Measurements from ENCODE around the gene CDK19. TPM values are rescaled to one million over a fixed set of nuclear protein-coding genes. Genes with fewer than 3 reads are reported as not detected.
A peak's percentile ranks its signal among the peaks of the same experiment; 100 is the strongest.

CDK19 gene
- total RNA-seq, 5 donors from 2014 or later (not counting 1 experiment from before 2014, with no cell fraction given), result 11.4 to 16.1 (median 14.2) TPM

DNA sequence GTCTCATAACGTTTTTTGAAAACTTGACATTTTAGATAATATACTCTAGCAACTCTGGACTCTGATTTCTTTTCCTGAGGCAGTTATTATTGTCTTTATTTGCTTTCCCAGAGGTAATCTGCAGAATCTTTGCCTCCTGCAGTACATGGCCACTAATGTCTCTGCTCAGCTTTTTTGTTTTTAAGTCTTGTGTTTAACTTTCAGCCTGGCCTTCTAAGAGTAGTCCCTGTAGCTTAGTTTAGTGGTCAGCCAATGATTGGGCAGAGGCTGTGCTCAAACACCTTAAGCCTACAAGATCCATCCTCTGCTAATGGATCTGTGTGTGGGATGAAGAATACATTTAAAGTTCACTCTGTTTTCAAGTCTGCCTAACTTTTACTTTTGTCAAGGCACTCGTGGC is 241.7 kb downstream of the CDK19 start:
- no peak overlapping the region for H3K27ac ChIP-seq (ENCODE audit: low read length)
- no peaks in the 10 kb centered on the region for H3K4me1 Mint-ChIP-seq
- peaks cover 0 to 2% of the 10 kb centered on the region in 2 donors for H3K27me3 Mint-ChIP-seq
- peaks cover 0 to 3% of the 10 kb centered on the region in 2 experiments for H3K27me3 ChIP-seq (replicated peaks in 1 of 2; ENCODE audit: control insufficient read depth in 2 of 2, extremely low read depth in 1 of 2, insufficient read depth in 2 of 2, low read length in 1 of 2)
- no peaks in the 10 kb centered on the region for H3K36me3 Mint-ChIP-seq
- ATAC-seq (replicated peaks in 1 of 4) (no peak), DNase-seq (no peak)
- peaks cover 0 to 3% (median 0%) of the 10 kb centered on the region in 3 donors for H3K9me3 Mint-ChIP-seq
- no CpG with 5 or more reads among the region's 2 CpGs for WGBS (ENCODE audit: insufficient coverage)
- H3K36me3 ChIP-seq (ENCODE audit: control insufficient read depth in 2 of 2, extremely low read depth in 1 of 2, insufficient read depth in 1 of 2, low read length in 1 of 2), result no peaks in the 10 kb centered on the region
- POLR2A ChIA-PET, result no interaction called here
- H3K4me3 Mint-ChIP-seq, result no peak overlapping the region
- H3K27ac Mint-ChIP-seq, result no peak overlapping the region
- CTCF ChIA-PET, result no interaction called here
- H3K4me3 ChIP-seq (ENCODE audit: control insufficient read depth in 1 of 2, extremely low read depth in 1 of 2, low read length in 1 of 2), result no peak overlapping the region
- peaks cover 0 to 4% of the 10 kb centered on the region in 2 experiments for H3K4me1 ChIP-seq (ENCODE audit: control insufficient read depth in 1 of 2, extremely low read depth in 1 of 2, insufficient read depth in 2 of 2, low read length in 2 of 2)
- H3K9me3 ChIP-seq, result no peaks in the 10 kb centered on the region

DNA sequence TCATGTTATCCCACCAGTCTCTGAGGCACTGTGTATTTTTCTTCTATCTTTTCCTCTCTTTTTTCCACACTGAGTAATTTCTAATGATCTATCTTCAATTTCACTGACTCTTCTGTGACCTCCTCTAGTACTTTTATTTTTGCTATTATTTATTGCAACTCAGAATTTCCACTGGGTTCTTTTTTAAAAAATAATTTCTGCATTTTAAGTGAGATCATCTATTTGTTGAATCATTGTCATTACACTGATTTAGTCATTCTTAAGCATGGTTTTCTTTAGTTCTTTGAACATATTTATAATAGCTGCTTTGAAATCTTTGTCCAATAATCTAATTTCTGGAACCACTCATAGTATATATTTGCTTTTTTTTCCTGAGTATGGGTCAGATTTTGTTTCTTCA is 242.1 kb downstream of the CDK19 start:
- DNase-seq (no peak), ATAC-seq (replicated peaks in 1 of 4) (no peak)
- Histone ChIP-seq H3K27ac (ENCODE audit: low read length) (no peak overlapping the region), H3K27me3 (replicated peaks in 1 of 2; ENCODE audit: control insufficient read depth in 2 of 2, extremely low read depth in 1 of 2, insufficient read depth in 2 of 2, low read length in 1 of 2) (peaks cover 0 to 3% of the 10 kb centered on the region in 2 experiments), H3K4me3 (ENCODE audit: control insufficient read depth in 1 of 2, extremely low read depth in 1 of 2, low read length in 1 of 2) (no peak overlapping the region), H3K9me3 (no peaks in the 10 kb centered on the region), H3K36me3 (ENCODE audit: control insufficient read depth in 2 of 2, extremely low read depth in 1 of 2, insufficient read depth in 1 of 2, low read length in 1 of 2) (no peaks in the 10 kb centered on the region), H3K4me1 (ENCODE audit: control insufficient read depth in 1 of 2, extremely low read depth in 1 of 2, insufficient read depth in 2 of 2, low read length in 2 of 2) (peaks cover 2 to 4% of the 10 kb centered on the region in 2 experiments)
- H3K4me3 Mint-ChIP-seq, result no peak overlapping the region
- CTCF ChIA-PET, result no interaction called here
- peaks cover 0 to 2% of the 10 kb centered on the region in 2 donors for H3K27me3 Mint-ChIP-seq
- H3K27ac Mint-ChIP-seq, result no peak overlapping the region
- POLR2A ChIA-PET, result no interaction called here
- no peaks in the 10 kb centered on the region for H3K9me3 Mint-ChIP-seq
- no peaks in the 10 kb centered on the region for H3K36me3 Mint-ChIP-seq
- H3K4me1 Mint-ChIP-seq, result peaks cover under 1 to 3% (median 1%) of the 10 kb centered on the region in 3 donors

DNA sequence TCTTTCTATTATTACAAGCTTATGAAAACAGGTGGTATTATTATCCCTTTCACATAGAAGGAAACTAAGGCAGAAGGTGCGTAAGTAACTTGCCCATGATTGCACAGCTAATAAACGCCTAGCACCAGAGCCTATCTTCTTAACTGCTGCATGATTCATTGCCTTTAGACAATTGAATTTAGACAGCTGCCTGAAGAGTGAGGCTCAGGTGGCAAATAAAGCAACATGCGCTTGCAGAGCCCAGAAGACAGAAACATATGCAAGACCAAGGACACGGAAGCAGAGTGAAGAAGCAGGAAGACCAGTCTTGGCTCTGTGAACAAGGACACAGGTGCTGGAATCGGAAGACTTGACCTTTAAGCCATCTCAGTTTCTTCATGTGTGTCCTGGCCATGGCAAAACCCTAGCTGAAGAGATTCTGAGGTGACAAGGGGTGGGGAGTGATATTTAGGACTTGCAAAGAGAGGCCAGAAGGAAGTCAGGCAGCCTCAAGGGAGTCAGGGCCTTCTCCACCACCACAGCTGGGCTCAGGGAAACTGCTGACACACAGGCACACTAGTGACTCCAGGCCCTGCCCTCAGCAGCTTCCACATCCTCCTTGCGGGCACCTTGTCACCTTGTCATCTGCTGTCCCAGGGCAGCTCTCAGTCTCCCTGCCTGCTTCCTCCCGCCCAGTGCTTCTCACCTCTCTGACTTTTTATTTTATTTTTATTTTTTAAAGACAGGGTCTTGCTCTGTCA is 247.1 kb downstream of the CDK19 start:
- no peak overlapping the region for H3K4me3 Mint-ChIP-seq
- no peaks in the 10 kb centered on the region for H3K36me3 Mint-ChIP-seq
- Histone ChIP-seq H3K9me3 (no peaks in the 10 kb centered on the region), H3K4me3 (ENCODE audit: control insufficient read depth in 1 of 2, extremely low read depth in 1 of 2, low read length in 1 of 2) (no peak overlapping the region), H3K4me1 (ENCODE audit: control insufficient read depth in 1 of 2, extremely low read depth in 1 of 2, insufficient read depth in 2 of 2, low read length in 2 of 2) (peaks cover 2 to 4% of the 10 kb centered on the region in 2 experiments), H3K27me3 (replicated peaks in 1 of 2; ENCODE audit: control insufficient read depth in 2 of 2, extremely low read depth in 1 of 2, insufficient read depth in 2 of 2, low read length in 1 of 2) (no peaks in the 10 kb centered on the region), H3K36me3 (ENCODE audit: control insufficient read depth in 2 of 2, extremely low read depth in 1 of 2, insufficient read depth in 1 of 2, low read length in 1 of 2) (no peaks in the 10 kb centered on the region), H3K27ac (ENCODE audit: low read length) (no peak overlapping the region)
- H3K27me3 Mint-ChIP-seq, result no peaks in the 10 kb centered on the region
- POLR2A ChIA-PET, result interaction anchor here in 1 of 2 donors (0.6 kb wide), 1 partner anchor 16 kb away, joined by 4 read pairs; no protein-coding TSS in a partner anchor
- peak in 1 of 4 experiments; percentile 79 for ATAC-seq (replicated peaks in 1 of 4)
- WGBS (ENCODE audit: insufficient coverage), result 72% methylated on average over 5 of the region's 7 CpGs
- CTCF ChIA-PET, result interaction anchor here in 1 of 2 donors (0.5 kb wide), 1 partner anchor 330 kb away, joined by 3 read pairs; no protein-coding TSS in a partner anchor
- H3K27ac Mint-ChIP-seq, result peak overlapping the region in 1 of 2 donors; percentile 30
- peaks cover 3 to 8% (median 7%) of the 10 kb centered on the region in 3 donors for H3K4me1 Mint-ChIP-seq
- peak in 3 of 35 experiments; percentile 1 to 14 (median 8) for DNase-seq
- peaks cover 0 to under 1% (median 0%) of the 10 kb centered on the region in 3 donors for H3K9me3 Mint-ChIP-seq

DNA sequence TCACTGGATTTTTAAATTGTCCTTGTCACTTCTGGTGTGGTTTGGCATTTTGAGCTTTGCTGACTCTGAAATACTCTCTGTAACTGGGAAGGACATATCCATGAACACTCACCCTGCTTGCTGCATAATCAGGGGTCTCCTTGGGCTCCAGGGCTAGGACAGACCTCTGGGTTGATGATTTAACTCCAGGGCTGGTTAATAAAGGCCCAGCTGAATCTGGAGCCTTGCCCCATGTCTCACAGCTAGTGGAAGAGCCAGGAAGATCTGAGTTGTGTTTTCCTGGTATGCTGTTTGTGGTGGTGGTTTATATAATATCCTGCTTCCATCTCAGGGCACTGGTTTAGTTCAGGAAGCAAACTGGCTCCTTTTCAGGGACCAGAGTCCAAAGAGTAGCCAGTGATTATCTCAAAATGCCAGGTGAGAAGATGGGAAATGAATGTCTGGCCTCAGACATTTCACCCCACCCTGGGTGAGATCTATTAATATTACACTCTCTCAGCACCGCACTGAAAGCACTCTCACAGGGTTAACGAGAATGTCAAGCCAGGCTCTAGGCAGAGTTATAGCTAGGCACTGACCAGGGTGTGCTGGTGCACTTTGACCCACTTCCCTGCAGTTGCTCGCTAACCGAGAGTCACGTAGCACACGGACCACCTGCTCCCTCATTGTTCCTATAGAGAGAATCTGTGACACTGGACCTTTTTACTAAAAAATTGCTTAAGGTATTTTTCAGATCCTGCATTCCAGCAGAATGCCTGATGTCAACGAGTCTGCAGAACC is 248.7 kb downstream of the CDK19 start:
- Mint-ChIP-seq H3K36me3 (no peaks in the 10 kb centered on the region), H3K9me3 (peaks cover 0 to 6% (median 0%) of the 10 kb centered on the region in 3 donors), H3K27ac (no peak overlapping the region), H3K4me3 (no peak overlapping the region), H3K27me3 (no peaks in the 10 kb centered on the region), H3K4me1 (peaks cover 12 to 22% (median 21%) of the 10 kb centered on the region in 3 donors)
- no peak for DNase-seq
- Histone ChIP-seq H3K4me3 (ENCODE audit: control insufficient read depth in 1 of 2, extremely low read depth in 1 of 2, low read length in 1 of 2) (no peak overlapping the region), H3K27ac (ENCODE audit: low read length) (no peak overlapping the region), H3K27me3 (replicated peaks in 1 of 2; ENCODE audit: control insufficient read depth in 2 of 2, extremely low read depth in 1 of 2, insufficient read depth in 2 of 2, low read length in 1 of 2) (no peaks in the 10 kb centered on the region), H3K4me1 (ENCODE audit: control insufficient read depth in 1 of 2, extremely low read depth in 1 of 2, insufficient read depth in 2 of 2, low read length in 2 of 2) (peaks cover 4 to 12% of the 10 kb centered on the region in 2 experiments), H3K36me3 (ENCODE audit: control insufficient read depth in 2 of 2, extremely low read depth in 1 of 2, insufficient read depth in 1 of 2, low read length in 1 of 2) (no peaks in the 10 kb centered on the region), H3K9me3 (no peaks in the 10 kb centered on the region)
- 94% methylated on average over 7 of the region's 7 CpGs for WGBS (ENCODE audit: insufficient coverage)
- ChIA-PET POLR2A (no interaction called here), CTCF (no interaction called here)
- no peak for ATAC-seq (replicated peaks in 1 of 4)

DNA sequence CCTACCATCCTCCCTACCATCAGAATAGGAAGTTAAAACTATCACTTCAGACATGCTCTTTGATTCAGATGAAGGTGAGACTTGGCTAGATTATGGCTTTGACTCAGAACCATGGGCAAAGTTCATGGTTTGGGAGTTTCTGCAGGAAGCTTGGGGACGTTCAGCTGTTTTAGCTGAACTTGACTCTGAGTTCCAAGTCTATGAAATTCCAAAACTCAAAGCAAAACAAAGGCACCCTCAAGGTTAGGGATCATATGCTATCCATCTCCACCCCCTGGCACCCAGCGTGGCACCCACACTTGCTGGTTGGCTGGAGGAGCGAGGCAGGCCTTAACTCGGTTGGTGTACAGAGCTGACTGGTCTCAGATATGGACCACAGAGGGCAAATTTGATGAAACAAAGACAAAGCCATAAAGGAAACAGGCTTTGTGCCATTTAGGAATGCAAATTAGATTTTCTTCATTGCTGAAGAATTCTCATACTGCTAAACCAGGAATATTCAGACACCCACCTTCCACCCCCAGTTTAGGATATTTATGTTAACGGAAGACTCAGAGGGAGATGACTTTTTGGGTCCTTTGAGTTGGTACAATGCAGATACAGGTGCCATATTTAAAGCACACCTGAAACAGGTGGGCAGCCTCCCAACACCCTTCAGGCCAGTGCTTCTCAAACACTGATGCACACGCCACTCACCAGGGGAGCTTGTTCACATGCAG is 250.4 kb downstream of the CDK19 start:
- Histone ChIP-seq H3K4me3 (ENCODE audit: control insufficient read depth in 1 of 2, extremely low read depth in 1 of 2, low read length in 1 of 2) (no peak overlapping the region), H3K27me3 (replicated peaks in 1 of 2; ENCODE audit: control insufficient read depth in 2 of 2, extremely low read depth in 1 of 2, insufficient read depth in 2 of 2, low read length in 1 of 2) (no peaks in the 10 kb centered on the region), H3K27ac (ENCODE audit: low read length) (no peak overlapping the region), H3K9me3 (no peaks in the 10 kb centered on the region), H3K36me3 (ENCODE audit: control insufficient read depth in 2 of 2, extremely low read depth in 1 of 2, insufficient read depth in 1 of 2, low read length in 1 of 2) (no peaks in the 10 kb centered on the region), H3K4me1 (ENCODE audit: control insufficient read depth in 1 of 2, extremely low read depth in 1 of 2, insufficient read depth in 2 of 2, low read length in 2 of 2) (peaks cover 15 to 24% of the 10 kb centered on the region in 2 experiments)
- CTCF ChIA-PET, result no interaction called here
- WGBS (ENCODE audit: insufficient coverage), result 80% methylated on average over 2 of the region's 6 CpGs
- Mint-ChIP-seq H3K27me3 (no peaks in the 10 kb centered on the region), H3K36me3 (no peaks in the 10 kb centered on the region), H3K4me1 (peaks cover 28 to 39% (median 38%) of the 10 kb centered on the region in 3 donors), H3K4me3 (no peak overlapping the region), H3K9me3 (peaks cover 0 to 6% (median 0%) of the 10 kb centered on the region in 3 donors), H3K27ac (no peak overlapping the region)
- DNase-seq (no peak), ATAC-seq (replicated peaks in 1 of 4) (no peak)
- POLR2A ChIA-PET, result no interaction called here

DNA sequence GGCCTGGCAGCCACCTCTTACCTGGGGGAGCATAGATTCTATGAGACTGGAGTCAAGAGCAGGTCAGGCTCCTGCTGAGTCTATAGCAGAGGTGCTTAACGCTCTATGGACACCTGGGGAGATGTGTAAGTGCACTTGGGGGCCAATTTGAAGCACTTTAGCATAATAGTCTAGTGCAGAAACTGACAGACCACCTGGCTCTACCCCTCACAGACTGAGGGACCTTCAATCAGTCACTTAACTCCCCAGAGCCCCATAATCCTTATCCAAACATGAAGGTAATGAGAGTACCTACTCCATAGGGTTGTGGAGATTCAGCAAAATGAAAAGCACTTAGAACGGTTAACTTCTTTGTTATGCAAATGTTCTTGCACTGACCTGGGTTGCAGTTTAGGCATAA is 251.6 kb downstream of the CDK19 start:
- H3K4me3 Mint-ChIP-seq, result no peak overlapping the region
- no peak overlapping the region for H3K27ac ChIP-seq (ENCODE audit: low read length)

More for the DNA sequence above, 251.6 kb downstream of the CDK19 start:
- ATAC-seq (replicated peaks in 1 of 4) (no peak), DNase-seq (no peak)
- peaks cover 34 to 45% (median 44%) of the 10 kb centered on the region in 3 donors for H3K4me1 Mint-ChIP-seq
- ChIA-PET POLR2A (no interaction called here), CTCF (no interaction called here)
- 100% methylated on average over 1 of the region's 2 CpGs for WGBS (ENCODE audit: insufficient coverage)
- no peaks in the 10 kb centered on the region for H3K36me3 Mint-ChIP-seq
- H3K4me1 ChIP-seq (ENCODE audit: control insufficient read depth in 1 of 2, extremely low read depth in 1 of 2, insufficient read depth in 2 of 2, low read length in 2 of 2), result peaks cover 15 to 28% of the 10 kb centered on the region in 2 experiments
- peaks cover 0 to 6% (median 2%) of the 10 kb centered on the region in 3 donors for H3K9me3 Mint-ChIP-seq
- H3K36me3 ChIP-seq (ENCODE audit: control insufficient read depth in 2 of 2, extremely low read depth in 1 of 2, insufficient read depth in 1 of 2, low read length in 1 of 2), result no peaks in the 10 kb centered on the region
- peak overlapping the region; percentile 12 to 49 for H3K27ac Mint-ChIP-seq
- H3K9me3 ChIP-seq, result no peaks in the 10 kb centered on the region
- no peak overlapping the region for H3K4me3 ChIP-seq (ENCODE audit: control insufficient read depth in 1 of 2, extremely low read depth in 1 of 2, low read length in 1 of 2)
- no peaks in the 10 kb centered on the region for H3K27me3 Mint-ChIP-seq
- no peaks in the 10 kb centered on the region for H3K27me3 ChIP-seq (replicated peaks in 1 of 2; ENCODE audit: control insufficient read depth in 2 of 2, extremely low read depth in 1 of 2, insufficient read depth in 2 of 2, low read length in 1 of 2)

All from T-cell (primary cell).